H1 (cell line): Measurements from ENCODE around the gene BICRAL. TPM values are rescaled to one million over a fixed set of nuclear protein-coding genes. Genes with fewer than 3 reads are reported as not detected.

Experiments
- CTCF ChIA-PET: fragments of 300-600 bp; sonication (Branson Sonifier 250); formaldehyde crosslinking; loops from one replicate; lab custom pipeline; 2021; ENCODE audit not compliant: partially characterized antibody; lab: Charles Lee
- POLR2A ChIA-PET: fragments of 300-600 bp; sonication (Branson Sonifier 250); formaldehyde crosslinking; loops from one replicate; lab custom pipeline; 2021; ENCODE audit warnings: inconsistent platforms; ENCODE audit not compliant: partially characterized antibody; lab: Charles Lee
- DNase-seq, 2 experiments: peaks; one replicate each; pipeline versions ENCODE4 v3.0.0 to v3.0.0-alpha.2; 2010 to 2022; ENCODE audit warnings: low spot score in 2 of 2, low read depth in 1 of 2, mixed read lengths in 1 of 2
- FAIRE-seq: peaks from 2 replicates; lab custom pipeline; 2011; peaks lifted over from hg19 to GRCh38; lab: Jason Lieb, UNC
- H2AFZ ChIP-seq: 2 replicates; pipeline ENCODE4 v1.8.1; 2012; ENCODE audit warnings: low read length, inconsistent platforms
- H2AK5ac ChIP-seq: 2 replicates; pipeline ENCODE4 v1.6.1; 2013; ENCODE audit warnings: low read depth, low read length
- H2BK120ac ChIP-seq: replicated peaks from 2 replicates; pipeline ENCODE3; 2013; ENCODE audit warnings: low read depth, low read length, inconsistent platforms
- H2BK12ac ChIP-seq: 2 replicates; pipeline ENCODE4 v1.6.1; 2013; ENCODE audit warnings: low read depth, low read length
- H2BK15ac ChIP-seq: 2 replicates; pipeline ENCODE4 v1.6.1; 2013; ENCODE audit warnings: low read length
- H2BK20ac ChIP-seq: 2 replicates; pipeline ENCODE4 v1.6.1; 2013; ENCODE audit warnings: low read length
- H2BK5ac ChIP-seq: 2 replicates; pipeline ENCODE4 v1.6.1; 2013; ENCODE audit warnings: low read depth, low read length
- H3K14ac ChIP-seq: 2 replicates; pipeline ENCODE4 v1.6.1; 2013; ENCODE audit warnings: inconsistent platforms; ENCODE audit not compliant: insufficient read length
- H3K18ac ChIP-seq: 2 replicates; pipeline ENCODE4 v1.6.1; 2013; ENCODE audit warnings: low read length; ENCODE audit errors: extremely low read depth
- H3K23ac ChIP-seq: 2 replicates; pipeline ENCODE4 v1.6.1; 2013; ENCODE audit warnings: inconsistent platforms; ENCODE audit not compliant: insufficient read length
- H3K23me2 ChIP-seq: 2 replicates; pipeline ENCODE4 v1.6.1; 2013; ENCODE audit warnings: low read depth, low read length
- H3K27ac ChIP-seq: 2 replicates; pipeline ENCODE4 v1.6.1; 2011; ENCODE audit warnings: low read depth, low read length, inconsistent platforms
- H3K27me3 ChIP-seq, 4 experiments: replicated peaks in 1 of 4; 1 replicate in 1 of 4; 2 replicates in 3 of 4; pipeline versions ENCODE4 v1.6.1 to v1.8.1; 2011 to 2013; ENCODE audit warnings: low read length in 3 of 4, mild to moderate bottlenecking in 3 of 4, inconsistent platforms in 2 of 4, mixed read lengths in 2 of 4, moderate library complexity in 1 of 4; ENCODE audit not compliant: control insufficient read depth in 3 of 4, insufficient read depth in 3 of 4; ENCODE audit errors: extremely low read depth in 1 of 4
- H3K36me3 ChIP-seq, 4 experiments: 2 replicates each; pipeline versions ENCODE4 v1.6.1 to v1.8.1; 2011 to 2013; ENCODE audit warnings: mild to moderate bottlenecking in 4 of 4, low read length in 3 of 4, moderate library complexity in 2 of 4, control low read depth in 1 of 4, inconsistent platforms in 1 of 4; ENCODE audit not compliant: insufficient read depth in 4 of 4, control insufficient read depth in 2 of 4
- H3K4ac ChIP-seq: replicated peaks from 2 replicates; pipeline ENCODE3; 2013; ENCODE audit warnings: low read length, low read depth, mixed read lengths, inconsistent platforms; ENCODE audit not compliant: insufficient read length
- H3K4me1 ChIP-seq, 4 experiments: replicated peaks in 1 of 4; 1 replicate in 1 of 4; 2 replicates in 3 of 4; pipeline versions ENCODE4 v1.6.1 to v1.8.1; 2011 to 2013; ENCODE audit warnings: low read length in 3 of 4, inconsistent platforms in 2 of 4, mixed read lengths in 1 of 4; ENCODE audit not compliant: insufficient read depth in 4 of 4, control insufficient read depth in 3 of 4
- H3K4me2 ChIP-seq, 2 experiments: 2 replicates each; pipeline versions ENCODE4 v1.6.1 to v1.8.1; 2011 to 2013; ENCODE audit warnings: low read depth in 2 of 2, low read length in 2 of 2, control low read depth in 1 of 2, inconsistent platforms in 1 of 2, mild to moderate bottlenecking in 1 of 2; ENCODE audit not compliant: insufficient read depth in 1 of 2
- H3K4me3 ChIP-seq, 4 experiments: fragments of 200-600, 300-600 bp in 1 of 4; sonication (generic), shearing (Covaris generic), sonication (Bioruptor Twin) in 1 of 4; 2 replicates each; pipeline versions ENCODE4 v1.5.1 to v1.8.1; 2011 to 2016; ENCODE audit warnings: low read length in 4 of 4, low read depth in 3 of 4, control low read depth in 2 of 4, inconsistent platforms in 2 of 4, mild to moderate bottlenecking in 2 of 4, mixed read lengths in 1 of 4, moderate library complexity in 1 of 4; ENCODE audit not compliant: insufficient read depth in 2 of 4; ENCODE audit errors: extremely low read depth in 1 of 4
- H3K56ac ChIP-seq: replicated peaks from 2 replicates; pipeline ENCODE3; 2013; ENCODE audit warnings: low read depth, mild to moderate bottlenecking, mixed read lengths, low read length, inconsistent platforms; ENCODE audit not compliant: insufficient read length
- H3K79me1 ChIP-seq: 2 replicates; pipeline ENCODE4 v1.6.1; 2013; ENCODE audit warnings: low read depth, low read length, control low read depth
- H3K79me2 ChIP-seq, 2 experiments: 2 replicates each; pipeline versions ENCODE4 v1.6.1 to v1.8.1; 2012 to 2013; ENCODE audit warnings: low read length in 2 of 2, mild to moderate bottlenecking in 2 of 2, inconsistent platforms in 1 of 2; ENCODE audit not compliant: insufficient read depth in 2 of 2, control insufficient read depth in 1 of 2
- H3K9ac ChIP-seq, 4 experiments: replicated peaks in 1 of 4; 1 replicate in 1 of 4; 2 replicates in 3 of 4; pipeline versions ENCODE4 v1.6.1 to v1.8.1; 2011 to 2013; ENCODE audit warnings: low read depth in 3 of 4, low read length in 3 of 4, control low read depth in 2 of 4, mild to moderate bottlenecking in 2 of 4, moderate library complexity in 2 of 4, inconsistent platforms in 1 of 4; ENCODE audit errors: extremely low read depth in 1 of 4
- H3K9me3 ChIP-seq, 2 experiments: 2 replicates each; pipeline versions ENCODE4 v1.6.1 to v1.8.1; 2012 to 2013; ENCODE audit warnings: mild to moderate bottlenecking in 2 of 2, moderate library complexity in 2 of 2, control low read depth in 1 of 2, inconsistent platforms in 1 of 2, low read depth in 1 of 2, low read length in 1 of 2, mixed read lengths in 1 of 2; ENCODE audit not compliant: insufficient read depth in 2 of 2
- H4K20me1 ChIP-seq, 2 experiments: replicated peaks in 1 of 2; 2 replicates each; pipeline versions ENCODE3 to v1.8.1; 2011 to 2013; ENCODE audit warnings: inconsistent platforms in 2 of 2, low read length in 2 of 2, mild to moderate bottlenecking in 1 of 2; ENCODE audit not compliant: insufficient read depth in 2 of 2, control insufficient read depth in 1 of 2
- H4K5ac ChIP-seq: 2 replicates; pipeline ENCODE4 v1.6.1; 2013; ENCODE audit warnings: low read length, low read depth, mixed read lengths, inconsistent platforms; ENCODE audit not compliant: insufficient read length
- H4K8ac ChIP-seq: 2 replicates; pipeline ENCODE4 v1.8.0; 2013; ENCODE audit warnings: mild to moderate bottlenecking, moderate library complexity, low read length, inconsistent platforms; ENCODE audit not compliant: insufficient read depth; ENCODE audit errors: extremely low read depth
- H4K91ac ChIP-seq: replicated peaks from 2 replicates; pipeline ENCODE3; 2013; ENCODE audit warnings: low read length, mixed read lengths, inconsistent platforms; ENCODE audit not compliant: insufficient read length
- ATF3 ChIP-seq: IDR thresholded peaks from 2 replicates; pipeline ENCODE4 v1.6.1; 2011; ENCODE audit warnings: low read depth, mild to moderate bottlenecking, low read length; ENCODE audit not compliant: insufficient read depth
- HDAC2 ChIP-seq, 2 experiments: fragments of 300-600 bp in 1 of 2; sonication (generic) in 1 of 2; IDR thresholded peaks; 2 replicates each; pipeline ENCODE4 v1.6.1; 2011 to 2012; ENCODE audit warnings: low read depth in 2 of 2, low read length in 2 of 2, mild to moderate bottlenecking in 2 of 2, moderate library complexity in 2 of 2, borderline replicate concordance in 1 of 2, inconsistent platforms in 1 of 2
- JUND ChIP-seq: IDR thresholded peaks from 2 replicates; pipeline ENCODE4 v1.6.1; 2011; ENCODE audit warnings: mild to moderate bottlenecking, improper control_type of control experiment, low read length
- SIN3A ChIP-seq, 2 experiments: IDR thresholded peaks in 1 of 2; conservative IDR thresholded peaks in 1 of 2; 2 replicates each; pipeline ENCODE4 v1.6.1; 2011 to 2012; ENCODE audit warnings: low read length in 2 of 2, improper control_type of control experiment in 1 of 2, low read depth in 1 of 2, mild to moderate bottlenecking in 1 of 2
- WGBS, 2 experiments: shearing (Covaris generic) in 1 of 2; methylation state at CpG; one replicate each; pipeline versions ENCODE4 v1.1.6 to v1.1.7; 2013 to 2015; ENCODE audit warnings: low lambda C conversion rate in 2 of 2, mixed read lengths in 2 of 2, inconsistent platforms in 1 of 2, low coverage in 1 of 2, missing lambda C conversion rate in 1 of 2; ENCODE audit not compliant: insufficient replicate concordance in 2 of 2, insufficient coverage in 1 of 2, insufficient read length in 1 of 2; ENCODE audit errors: extremely low coverage in 1 of 2, missing lambda C conversion rate in 1 of 2; 5-methylcytosine and 5-hydroxymethylcytosine counted together
- polyA plus RNA-seq, 7 experiments: library from polyadenylated mRNA; depleted of rRNA in 3 of 7; stranded (reverse) in 5 of 7; unstranded in 2 of 7; fragments of >200 nt in 5 of 7; fragments of 200-250 nt in 2 of 7; gene quantifications; 1 replicate in 5 of 7; 2 replicates in 1 of 7; 4 replicates in 1 of 7; pipeline versions ENCODE4 v1.2.1 to v1.2.3, GENCODE V29; 2011 to 2013; ENCODE audit warnings: missing spikeins in 2 of 7, mixed read lengths in 2 of 7
- total RNA-seq: library from RNA; stranded (reverse); fragmentation: NEBNext Ultra II Directional; extraction: Animal tissue kit (Norgen Biotek cat#: 25700); gene quantifications from 2 replicates; pipeline ENCODE4 v1.2.1, GENCODE V29; 2021

Gene BICRAL
- total and polyA plus RNA-seq, 2 of the 8 experiments (the other 6 are each of a cell fraction or from before 2014, with no cell fraction given) = 9.4 to 12.2 TPM

- Histone ChIP-seq H3K14ac (no peak overlapping the region), H4K20me1 (no peaks in the 10 kb centered on the region), H3K18ac (no peak overlapping the region), H2AFZ (no peak overlapping the region), H3K23ac (no peak overlapping the region), H3K79me1 (no peaks in the 10 kb centered on the region), H3K4ac (no peak overlapping the region), H3K36me3 (no peaks in the 10 kb centered on the region), H3K4me3 (no peak overlapping the region), H4K5ac (no peak overlapping the region), H3K9me3 (no peaks in the 10 kb centered on the region), H3K27me3 (no peaks in the 10 kb centered on the region), H3K4me1 (no peaks in the 10 kb centered on the region), H3K4me2 (no peak overlapping the region), H4K8ac (no peak overlapping the region), H3K27ac (no peak overlapping the region), H4K91ac (no peak overlapping the region), H3K9ac (no peak overlapping the region), H2BK5ac (no peak overlapping the region), H2AK5ac (no peak overlapping the region), H2BK20ac (no peak overlapping the region), H3K79me2 (no peaks in the 10 kb centered on the region), H2BK12ac (no peak overlapping the region), H3K23me2 (no peaks in the 10 kb centered on the region), H2BK15ac (no peak overlapping the region), H2BK120ac (no peak overlapping the region), H3K56ac (no peak overlapping the region)
- 89% methylated on average over 2 of the region's 2 CpGs; no CpG with 5 or more reads in 1 of the 2 experiments for WGBS, 2 experiments
- no peak for TF ChIP-seq ATF3
- TF ChIP-seq SIN3A (conservative IDR thresholded peaks at IDR 0.05 in 1 of 2, IDR thresholded peaks at IDR 0.05 in 1 of 2; ENCODE audit: low read depth in 1 of 2, low read length in 2 of 2) = no peak
- TF ChIP-seq HDAC2 (IDR thresholded peaks at IDR 0.05; ENCODE audit: borderline replicate concordance in 1 of 2, low read depth in 2 of 2, low read length in 2 of 2) = no peak
- no peak for TF ChIP-seq JUND
- ChIA-PET CTCF (no interaction called here), POLR2A (interaction anchor here (0.6 to 1.0 kb wide), 3 partner anchors 10 to 111 kb away, joined by 3 read pairs; no protein-coding TSS in a partner anchor)
- DNase-seq = no peak
- FAIRE-seq = no peak
These were observed 31.3 kb downstream of the BICRAL start for GRCh38 chr6:42813074-42813645.
